Endothelial cell of umbilical vein (primary cell): Measurements from ENCODE around the gene LYRM9. TPM values are rescaled to one million over a fixed set of nuclear protein-coding genes. Genes with fewer than 3 reads are reported as not detected.

ENCODE experiments used
- BruUV-seq: library from RNA; stranded (reverse); fragments of 400-500 nt; replicated peaks from 2 replicates; lab custom pipeline; 2021; lab: Mats Ljungman, UMichigan
- CTCF ChIA-PET: fragments of 300-600, 350-600 bp; sonication (Branson Sonifier 250); formaldehyde crosslinking; loops from one replicate; lab custom pipeline; 2021; ENCODE audit warnings: antibody characterized with exemption, inconsistent platforms; lab: Charles Lee
- POLR2A ChIA-PET: fragments of 300-600, 350-600 bp; sonication (Branson Sonifier 250); formaldehyde crosslinking; loops from one replicate; lab custom pipeline; 2021; ENCODE audit warnings: antibody characterized with exemption, inconsistent platforms; lab: Charles Lee
- DNase-seq: peaks from one replicate; pipeline ENCODE4 v3.0.0-alpha.2; 2011; ENCODE audit warnings: low read depth, low spot score
- FAIRE-seq: peaks from 2 replicates; lab custom pipeline; 2011; peaks lifted over from hg19 to GRCh38; lab: Jason Lieb, UNC
- H2AFZ ChIP-seq: 2 replicates; pipeline ENCODE4 v1.6.0; 2012; ENCODE audit warnings: low read depth, low read length, control low read depth, inconsistent platforms
- H3K27ac ChIP-seq: 2 replicates; pipeline ENCODE4 v1.5.1; 2011; ENCODE audit warnings: low read depth, mild to moderate bottlenecking, control low read depth, low read length, moderate library complexity; ENCODE audit not compliant: insufficient read depth
- H3K27me3 ChIP-seq, 2 experiments: 2 replicates each; pipeline versions ENCODE4 v1.6.0 to v1.6.1; 2011; ENCODE audit warnings: low read length in 2 of 2, mixed read lengths in 1 of 2; ENCODE audit not compliant: control insufficient read depth in 2 of 2, insufficient read depth in 2 of 2
- H3K36me3 ChIP-seq, 2 experiments: 2 replicates in 1 of 2; 3 replicates in 1 of 2; pipeline ENCODE4 v1.5.1; 2011; ENCODE audit warnings: low read length in 2 of 2, mild to moderate bottlenecking in 1 of 2, moderate library complexity in 1 of 2; ENCODE audit not compliant: control insufficient read depth in 2 of 2, insufficient read depth in 2 of 2; ENCODE audit errors: extremely low read depth in 1 of 2
- H3K4me1 ChIP-seq: 3 replicates; pipeline ENCODE4 v1.5.1; 2011; ENCODE audit warnings: mild to moderate bottlenecking, low read length; ENCODE audit not compliant: control insufficient read depth, insufficient read depth; ENCODE audit errors: extremely low read depth
- H3K4me2 ChIP-seq: 2 replicates; pipeline ENCODE4 v1.6.1; 2011; ENCODE audit warnings: low read length, control low read depth, mixed read lengths; ENCODE audit not compliant: insufficient read depth
- H3K4me3 ChIP-seq, 3 experiments: fragments of 200-600 bp in 1 of 3; sonication (generic), shearing (Covaris generic) in 1 of 3; replicated peaks in 1 of 3; 2 replicates each; pipeline ENCODE4 v1.5.1; 2011 to 2016; ENCODE audit warnings: control low read depth in 3 of 3, low read length in 3 of 3, mild to moderate bottlenecking in 2 of 3, inconsistent platforms in 1 of 3, low read depth in 1 of 3, moderate library complexity in 1 of 3; ENCODE audit not compliant: insufficient read depth in 1 of 3
- H3K79me2 ChIP-seq: 2 replicates; pipeline ENCODE4 v1.6.0; 2012; ENCODE audit warnings: low read length, inconsistent platforms; ENCODE audit not compliant: control insufficient read depth, insufficient read depth
- H3K9ac ChIP-seq: replicated peaks from 2 replicates; pipeline ENCODE3; 2011; ENCODE audit warnings: low read length, control low read depth; ENCODE audit not compliant: insufficient read depth; ENCODE audit errors: extremely low read depth
- H3K9me1 ChIP-seq: replicated peaks from 3 replicates; pipeline ENCODE4 v1.6.0; 2011; ENCODE audit warnings: mild to moderate bottlenecking, low read length; ENCODE audit not compliant: control insufficient read depth, insufficient read depth; ENCODE audit errors: extremely low read depth
- H3K9me3 ChIP-seq: replicated peaks from 2 replicates; pipeline ENCODE4 v1.5.1; 2012; ENCODE audit warnings: low read length, inconsistent platforms; ENCODE audit not compliant: control insufficient read depth, insufficient read depth
- H4K20me1 ChIP-seq: replicated peaks from 2 replicates; pipeline ENCODE3; 2011; ENCODE audit warnings: mild to moderate bottlenecking, low read length; ENCODE audit not compliant: control insufficient read depth, insufficient read depth; ENCODE audit errors: extremely low read depth
- EZH2 ChIP-seq: IDR thresholded peaks from 2 replicates; pipeline ENCODE4 v1.6.1; 2012; ENCODE audit warnings: borderline replicate concordance, low read depth, mild to moderate bottlenecking, moderate library complexity, low read length, inconsistent platforms; ENCODE audit not compliant: severe bottlenecking
- FOS ChIP-seq: IDR thresholded peaks from 2 replicates; pipeline ENCODE4 v1.6.1; 2011; ENCODE audit warnings: mild to moderate bottlenecking, low read length, moderate library complexity, borderline replicate concordance; ENCODE audit not compliant: insufficient read depth
- GATA2 ChIP-seq: IDR thresholded peaks from 2 replicates; pipeline ENCODE4 v1.7.0; 2011; ENCODE audit warnings: low read depth, mild to moderate bottlenecking, moderate library complexity, mixed read lengths, low read length; ENCODE audit not compliant: insufficient read length, insufficient read depth
- JUN ChIP-seq: IDR thresholded peaks from 2 replicates; pipeline ENCODE4 v1.6.1; 2011; ENCODE audit warnings: borderline replicate concordance, low read depth; ENCODE audit not compliant: insufficient read length, insufficient read depth
- MYC ChIP-seq: IDR thresholded peaks from one replicate; pipeline ENCODE4 v1.6.1; 2011; ENCODE audit warnings: mild to moderate bottlenecking, low read depth, low read length
- POLR2A ChIP-seq: IDR thresholded peaks from 2 replicates; pipeline ENCODE4 v1.6.1; 2012; ENCODE audit warnings: low read depth, mild to moderate bottlenecking, control low read depth, low read length
- POLR2AphosphoS5 ChIP-seq: IDR thresholded peaks from 2 replicates; pipeline ENCODE4 v1.6.1; 2012; ENCODE audit warnings: low read depth, mild to moderate bottlenecking, control low read depth, low read length, moderate library complexity; ENCODE audit not compliant: insufficient read depth
- dilution Hi-C: fragments of 300-500 bp; cut with MboI; formaldehyde crosslinking; loops from one replicate; pipeline ENCODE4 v1.15.0; 2019; ENCODE audit warnings: low sequenced_read_pairs; ENCODE audit not compliant: extremely low pct_ligation_motif_present
- intact Hi-C: fragments of 100-400 bp; cut with micrococcal nuclease; formaldehyde crosslinking; loops from one replicate; pipeline ENCODE4 v1.10.0; 2022
- polyA plus RNA-seq, 4 experiments: library from polyadenylated mRNA; depleted of rRNA in 3 of 4; stranded (reverse) in 3 of 4; unstranded in 1 of 4; fragments of >200 nt; gene quantifications; 2 replicates each; pipeline versions ENCODE4 v1.2.1 to v1.2.3, GENCODE V29; 2011 to 2012; ENCODE audit warnings: missing spikeins in 1 of 4
- total RNA-seq: library from RNA; stranded (reverse); gene quantifications from 2 replicates; pipeline ENCODE4 v1.2.3, GENCODE V29; 2021
- TF ChIP-seq, protein P1 (sequence below): IDR thresholded peaks from 2 replicates; pipeline ENCODE4 v1.6.1; 2011; ENCODE audit not compliant: insufficient read depth, insufficient read length
- TF ChIP-seq, protein P2 (sequence below), 2 donors: IDR thresholded peaks; 1 replicate in 1 of 2; 2 replicates in 1 of 2; pipeline ENCODE4 v1.5.1; 2011; ENCODE audit warnings: low read length in 2 of 2, mild to moderate bottlenecking in 2 of 2, moderate library complexity in 2 of 2, control low read depth in 1 of 2, inconsistent platforms in 1 of 2, low read depth in 1 of 2; ENCODE audit not compliant: insufficient read depth in 1 of 2; ENCODE audit errors: extremely low read depth in 1 of 2

LYRM9 gene
- total and polyA plus RNA-seq, 2 donors (not counting 3 experiments of a cell fraction or from before 2014, with no cell fraction given), result 3.0 to 4.0 TPM

DNA sequence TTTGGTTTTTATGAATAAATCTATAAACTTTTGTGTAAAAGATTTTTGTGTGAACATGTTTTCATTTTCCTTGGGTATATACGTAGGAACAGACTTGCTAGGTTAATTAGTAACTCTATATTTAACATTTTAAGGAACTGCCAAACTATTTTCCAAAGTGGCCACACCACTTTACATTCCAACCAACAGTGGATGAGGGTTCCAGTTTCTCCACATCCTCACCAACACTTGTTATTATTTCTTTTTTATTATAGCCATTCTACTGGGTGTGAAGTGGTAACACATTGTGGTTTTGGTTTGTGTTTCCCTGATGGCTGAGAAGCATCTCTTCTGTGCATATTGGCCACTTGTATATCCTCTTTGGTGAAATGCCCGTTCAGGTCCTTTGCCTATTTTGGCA, 20.0 kb downstream of the LYRM9 start:
- CTCF ChIA-PET, result no interaction called here
- no peak overlapping the region for H3K27ac ChIP-seq
- no peak overlapping the region for H2AFZ ChIP-seq

More for the DNA sequence above, 20.0 kb downstream of the LYRM9 start:
- H3K27me3 ChIP-seq, result peaks cover 2 to 5% of the 10 kb centered on the region in 2 experiments
- intact Hi-C loops, result no loop called here
- no peak overlapping the region for H3K9ac ChIP-seq
- POLR2A ChIA-PET, result no interaction called here
- no TSS peak for BruUV-seq
- H3K4me1 ChIP-seq, result no peaks in the 10 kb centered on the region
- no peaks in the 10 kb centered on the region for H3K79me2 ChIP-seq
- H3K9me1 ChIP-seq, result no peaks in the 10 kb centered on the region
- H3K4me3 ChIP-seq, result no peak overlapping the region
- TF ChIP-seq, protein P1, sequence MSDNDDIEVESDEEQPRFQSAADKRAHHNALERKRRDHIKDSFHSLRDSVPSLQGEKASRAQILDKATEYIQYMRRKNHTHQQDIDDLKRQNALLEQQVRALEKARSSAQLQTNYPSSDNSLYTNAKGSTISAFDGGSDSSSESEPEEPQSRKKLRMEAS, result no peak
- TF ChIP-seq GATA2 (no peak), POLR2A (no peak), EZH2 (no peak), FOS (no peak), MYC (no peak), JUN (no peak), POLR2AphosphoS5 (no peak)
- TF ChIP-seq, protein P2, sequence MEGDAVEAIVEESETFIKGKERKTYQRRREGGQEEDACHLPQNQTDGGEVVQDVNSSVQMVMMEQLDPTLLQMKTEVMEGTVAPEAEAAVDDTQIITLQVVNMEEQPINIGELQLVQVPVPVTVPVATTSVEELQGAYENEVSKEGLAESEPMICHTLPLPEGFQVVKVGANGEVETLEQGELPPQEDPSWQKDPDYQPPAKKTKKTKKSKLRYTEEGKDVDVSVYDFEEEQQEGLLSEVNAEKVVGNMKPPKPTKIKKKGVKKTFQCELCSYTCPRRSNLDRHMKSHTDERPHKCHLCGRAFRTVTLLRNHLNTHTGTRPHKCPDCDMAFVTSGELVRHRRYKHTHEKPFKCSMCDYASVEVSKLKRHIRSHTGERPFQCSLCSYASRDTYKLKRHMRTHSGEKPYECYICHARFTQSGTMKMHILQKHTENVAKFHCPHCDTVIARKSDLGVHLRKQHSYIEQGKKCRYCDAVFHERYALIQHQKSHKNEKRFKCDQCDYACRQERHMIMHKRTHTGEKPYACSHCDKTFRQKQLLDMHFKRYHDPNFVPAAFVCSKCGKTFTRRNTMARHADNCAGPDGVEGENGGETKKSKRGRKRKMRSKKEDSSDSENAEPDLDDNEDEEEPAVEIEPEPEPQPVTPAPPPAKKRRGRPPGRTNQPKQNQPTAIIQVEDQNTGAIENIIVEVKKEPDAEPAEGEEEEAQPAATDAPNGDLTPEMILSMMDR (IDR thresholded peaks at IDR 0.05; ENCODE audit: extremely low read depth in 1 of 2, insufficient read depth in 1 of 2, low read depth in 1 of 2, low read length in 2 of 2), result no peak
- no peaks in the 10 kb centered on the region for H4K20me1 ChIP-seq
- no peaks in the 10 kb centered on the region for H3K36me3 ChIP-seq
- dilution Hi-C loops, result no loop called here
- FAIRE-seq (no peak), DNase-seq (no peak)
- no peaks in the 10 kb centered on the region for H3K9me3 ChIP-seq
- no peak overlapping the region for H3K4me2 ChIP-seq
